WTC11 (cell line): Measurements from ENCODE around the gene PDF.

Source experiments
- MXD4 ChIP-seq: fragments of 250-450 bp; sonication (Bioruptor Pico); IDR thresholded peaks from 2 replicates; pipeline ENCODE4 v1.8.0; 2021; ENCODE audit warnings: mild to moderate bottlenecking, moderate library complexity, borderline replicate concordance
- ZNF121 ChIP-seq: sonication (generic); formaldehyde crosslinking; IDR thresholded peaks from 2 replicates; pipeline ENCODE4 v1.8.0; 2023; ENCODE audit warnings: missing genetic modification reagents
- TF ChIP-seq, protein P1 (sequence below): sonication (generic); formaldehyde crosslinking; IDR thresholded peaks from 2 replicates; pipeline ENCODE4 v1.8.0; 2022; ENCODE audit warnings: mild to moderate bottlenecking, missing genetic modification reagents
- TF ChIP-seq, protein P2 (sequence below): fragments of 200-600 bp; IDR thresholded peaks from 2 replicates; pipeline ENCODE4 v1.8.0; 2022; ENCODE audit warnings: antibody characterized with exemption
- TF ChIP-seq, protein P3 (sequence below): sonication (generic); formaldehyde crosslinking; IDR thresholded peaks from 2 replicates; pipeline ENCODE4 v1.8.0; 2022; ENCODE audit warnings: mild to moderate bottlenecking, missing genetic modification reagents

DNA sequence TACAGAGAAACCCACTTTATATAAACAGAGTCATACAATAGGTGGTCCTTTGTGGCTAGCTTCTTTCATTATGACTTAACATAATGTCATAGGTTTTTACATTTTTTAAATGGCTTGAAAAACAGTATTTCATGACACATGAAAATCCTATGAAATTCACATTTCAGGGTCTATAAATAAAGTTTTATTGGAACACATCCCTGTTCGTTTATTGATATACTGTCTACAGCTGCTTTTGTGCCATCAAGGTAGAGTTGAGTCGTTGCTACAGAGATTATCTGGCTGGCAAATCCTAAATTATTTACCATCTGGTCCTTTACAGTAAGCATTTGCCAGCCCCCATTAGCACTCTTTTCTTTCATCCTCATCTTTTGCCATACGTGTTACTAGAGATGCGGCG, 16.9 kb downstream of the PDF start:
- TF ChIP-seq MXD4 (CRISPR knock-in tag) (no peak), ZNF121 (no peak)
- TF ChIP-seq, protein P1, sequence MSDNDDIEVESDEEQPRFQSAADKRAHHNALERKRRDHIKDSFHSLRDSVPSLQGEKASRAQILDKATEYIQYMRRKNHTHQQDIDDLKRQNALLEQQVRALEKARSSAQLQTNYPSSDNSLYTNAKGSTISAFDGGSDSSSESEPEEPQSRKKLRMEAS (CRISPR knock-in tag), result no peak
- TF ChIP-seq, protein P2, sequence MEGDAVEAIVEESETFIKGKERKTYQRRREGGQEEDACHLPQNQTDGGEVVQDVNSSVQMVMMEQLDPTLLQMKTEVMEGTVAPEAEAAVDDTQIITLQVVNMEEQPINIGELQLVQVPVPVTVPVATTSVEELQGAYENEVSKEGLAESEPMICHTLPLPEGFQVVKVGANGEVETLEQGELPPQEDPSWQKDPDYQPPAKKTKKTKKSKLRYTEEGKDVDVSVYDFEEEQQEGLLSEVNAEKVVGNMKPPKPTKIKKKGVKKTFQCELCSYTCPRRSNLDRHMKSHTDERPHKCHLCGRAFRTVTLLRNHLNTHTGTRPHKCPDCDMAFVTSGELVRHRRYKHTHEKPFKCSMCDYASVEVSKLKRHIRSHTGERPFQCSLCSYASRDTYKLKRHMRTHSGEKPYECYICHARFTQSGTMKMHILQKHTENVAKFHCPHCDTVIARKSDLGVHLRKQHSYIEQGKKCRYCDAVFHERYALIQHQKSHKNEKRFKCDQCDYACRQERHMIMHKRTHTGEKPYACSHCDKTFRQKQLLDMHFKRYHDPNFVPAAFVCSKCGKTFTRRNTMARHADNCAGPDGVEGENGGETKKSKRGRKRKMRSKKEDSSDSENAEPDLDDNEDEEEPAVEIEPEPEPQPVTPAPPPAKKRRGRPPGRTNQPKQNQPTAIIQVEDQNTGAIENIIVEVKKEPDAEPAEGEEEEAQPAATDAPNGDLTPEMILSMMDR, result no peak
- TF ChIP-seq, protein P3, sequence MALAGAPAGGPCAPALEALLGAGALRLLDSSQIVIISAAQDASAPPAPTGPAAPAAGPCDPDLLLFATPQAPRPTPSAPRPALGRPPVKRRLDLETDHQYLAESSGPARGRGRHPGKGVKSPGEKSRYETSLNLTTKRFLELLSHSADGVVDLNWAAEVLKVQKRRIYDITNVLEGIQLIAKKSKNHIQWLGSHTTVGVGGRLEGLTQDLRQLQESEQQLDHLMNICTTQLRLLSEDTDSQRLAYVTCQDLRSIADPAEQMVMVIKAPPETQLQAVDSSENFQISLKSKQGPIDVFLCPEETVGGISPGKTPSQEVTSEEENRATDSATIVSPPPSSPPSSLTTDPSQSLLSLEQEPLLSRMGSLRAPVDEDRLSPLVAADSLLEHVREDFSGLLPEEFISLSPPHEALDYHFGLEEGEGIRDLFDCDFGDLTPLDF (CRISPR knock-in tag), result no peak
